HG02610 (cell line): Measurements from ENCODE around the gene CCDC57.
"Not testable (repeated sequence)": the region's sequence is repeated elsewhere in the genome, so short reads cannot be mapped to it uniquely, and the experiment has no call there.

Source experiments
- ATAC-seq: cut with Tn5 transposase; IDR thresholded peaks from one replicate; pipeline ENCODE4 v1.9.1; 2021; ENCODE audit warnings: mild to moderate bottlenecking, moderate library complexity; ENCODE audit not compliant: unreplicated experiment

The CCDC57 gene

GRCh38 chr17:82179412-82179811 is 33.2 kb downstream of the CCDC57 start:
- no peak for ATAC-seq

- no peak for ATAC-seq
These were observed 34.0 kb downstream of the CCDC57 start for GRCh38 chr17:82178499-82179261.

GRCh38 chr17:82177761-82178498 is 34.7 kb downstream of the CCDC57 start:
- no peak for ATAC-seq

GRCh38 chr17:82177276-82177675 is 35.4 kb downstream of the CCDC57 start:
- ATAC-seq = no peak

GRCh38 chr17:82175951-82176350 is 36.7 kb downstream of the CCDC57 start:
- ATAC-seq = no peak

- ATAC-seq = no peak
These were observed 37.4 kb downstream of the CCDC57 start for GRCh38 chr17:82175201-82175600.

- ATAC-seq = not testable (repeated sequence)
These were observed 38.4 kb downstream of the CCDC57 start for GRCh38 chr17:82174042-82174857.

- no peak for ATAC-seq
These were observed 39.1 kb downstream of the CCDC57 start for GRCh38 chr17:82173351-82174041.

GRCh38 chr17:82172486-82173160 is 40.0 kb downstream of the CCDC57 start:
- ATAC-seq = no peak

- ATAC-seq = no peak
These were observed 40.8 kb downstream of the CCDC57 start for GRCh38 chr17:82171750-82172375.

- ATAC-seq = no peak
These were observed 42.2 kb downstream of the CCDC57 start for GRCh38 chr17:82170412-82170961.

GRCh38 chr17:82168568-82168967 is 44.1 kb downstream of the CCDC57 start:
- no peak for ATAC-seq

- ATAC-seq = no peak
These were observed 45.6 kb downstream of the CCDC57 start for GRCh38 chr17:82167028-82167427.

- ATAC-seq = no peak
These were observed 47.8 kb downstream of the CCDC57 start for GRCh38 chr17:82164853-82165252.

GRCh38 chr17:82161216-82161615 is 51.4 kb downstream of the CCDC57 start:
- ATAC-seq = no peak

GRCh38 chr17:82160075-82160474 is 52.6 kb downstream of the CCDC57 start:
- no peak for ATAC-seq

GRCh38 chr17:82158825-82159224 is 53.8 kb downstream of the CCDC57 start:
- ATAC-seq = no peak

GRCh38 chr17:82157046-82158035 is 55.3 kb downstream of the CCDC57 start:
- ATAC-seq = no peak
